ENCODE data around the gene TRNAU1AP. TPM values are rescaled to one million over a fixed set of nuclear protein-coding genes. Genes with fewer than 3 reads are reported as not detected.

The TRNAU1AP gene
- total RNA-seq, 4 donors from 2014 or later: 14.8 to 26.6 (median 20.6) TPM

- Histone ChIP-seq H3K27ac (no peak overlapping the region), H3K27me3 (no peaks in the 10 kb centered on the region), H3K4me3 (replicated peaks in 1 of 3) (no peak overlapping the region), H3K9me3 (no peaks in the 10 kb centered on the region), H3K36me3 (peaks cover 38 to 45% of the 10 kb centered on the region in 2 donors), H3K4me1 (peaks cover 8 to 14% of the 10 kb centered on the region in 2 donors)
- intact Hi-C loops (cut with DNase I): no loop called here
- DNase-seq: no peak
- 94 to 100% methylated on average over 1 of the region's 1 CpG for WGBS, 2 donors
- TF ChIP-seq POLR2A (IDR thresholded peaks at IDR 0.05): no peak
These were observed 24.3 kb downstream of the TRNAU1AP start for GRCh38 chr1:28577052-28577678.

- Histone ChIP-seq H3K9me3 (no peaks in the 10 kb centered on the region), H3K4me1 (peaks cover 11 to 14% of the 10 kb centered on the region in 2 donors), H3K27me3 (no peaks in the 10 kb centered on the region), H3K27ac (no peak overlapping the region), H3K36me3 (peaks cover 38 to 40% of the 10 kb centered on the region in 2 donors), H3K4me3 (replicated peaks in 1 of 3) (no peak overlapping the region)
- WGBS, 2 donors: 89 to 90% methylated on average over 6 of the region's 6 CpGs
- no peak for DNase-seq
- no peak for TF ChIP-seq CTCF (IDR thresholded peaks at IDR 0.05)
- no peak for TF ChIP-seq POLR2A (IDR thresholded peaks at IDR 0.05)
- intact Hi-C loops (cut with DNase I): no loop called here
These were observed 25.1 kb downstream of the TRNAU1AP start for GRCh38 chr1:28577738-28578536.

- Histone ChIP-seq H3K4me3 (replicated peaks in 1 of 3) (no peak overlapping the region), H3K36me3 (peaks cover 32% of the 10 kb centered on the region in 2 donors)
- no peak for DNase-seq
These were observed 25.9 kb downstream of the TRNAU1AP start for GRCh38 chr1:28578696-28579218.

GRCh38 chr1:28579401-28579800 lies 26.5 kb downstream of the TRNAU1AP start:
- Histone ChIP-seq H3K36me3 (peaks cover 32% of the 10 kb centered on the region in 2 donors), H3K9me3 (no peaks in the 10 kb centered on the region), H3K4me1 (peaks cover 11 to 14% of the 10 kb centered on the region in 2 donors), H3K27ac (no peak overlapping the region), H3K27me3 (no peaks in the 10 kb centered on the region), H3K4me3 (replicated peaks in 1 of 3) (no peak overlapping the region)
- TF ChIP-seq CTCF (IDR thresholded peaks at IDR 0.05): no peak
- no peak for TF ChIP-seq POLR2A (IDR thresholded peaks at IDR 0.05)
- intact Hi-C loops (cut with DNase I): no loop called here
- no peak for DNase-seq
- 96 to 97% methylated on average over 1 of the region's 1 CpG for WGBS, 2 donors

More at GRCh38 chr1:28578696-28579218, 25.9 kb downstream of the TRNAU1AP start:
- Histone ChIP-seq H3K27ac (no peak overlapping the region), H3K27me3 (no peaks in the 10 kb centered on the region), H3K9me3 (no peaks in the 10 kb centered on the region), H3K4me1 (peaks cover 11 to 14% of the 10 kb centered on the region in 2 donors)
- 86 to 89% methylated on average over 6 of the region's 6 CpGs for WGBS, 2 donors
- TF ChIP-seq CTCF (IDR thresholded peaks at IDR 0.05) (no peak), POLR2A (IDR thresholded peaks at IDR 0.05) (no peak)
- intact Hi-C loops (cut with DNase I): no loop called here

- TF ChIP-seq POLR2A (IDR thresholded peaks at IDR 0.05) (no peak), CTCF (IDR thresholded peaks at IDR 0.05) (peak in 1 of 6 experiments; percentile 27)
- H3K4me1 ChIP-seq: peaks cover 11 to 14% of the 10 kb centered on the region in 2 donors
- H3K9me3 ChIP-seq: no peaks in the 10 kb centered on the region
- intact Hi-C loops (cut with DNase I): no loop called here
- peak; percentile 46 to 56 for DNase-seq
- peaks cover 32% of the 10 kb centered on the region in 2 donors for H3K36me3 ChIP-seq
- no peaks in the 10 kb centered on the region for H3K27me3 ChIP-seq
- peak overlapping the region in 2 of 3 donors; percentile 81 to 86 for H3K27ac ChIP-seq
- 3% methylated on average over 22 to 24 of the region's 26 CpGs for WGBS, 2 donors
- peak overlapping the region; percentile 68 to 96 (median 92) for H3K4me3 ChIP-seq (replicated peaks in 1 of 3)
These were observed 28.0 kb downstream of the TRNAU1AP start for GRCh38 chr1:28580722-28581530.
